Vagina (tissue), 2 donors: Measurements from ENCODE around the gene PLCB3. TPM values are rescaled to one million over a fixed set of nuclear protein-coding genes. Genes with fewer than 3 reads are reported as not detected.

ENCODE experiments used
- DNase-seq, 2 donors: peaks; one replicate each; pipeline ENCODE4 v3.0.0-alpha.2; 2017; ENCODE audit errors: extremely low spot score in 2 of 2
- H3K27ac ChIP-seq: fragments of 200-600 bp; sonication (generic); one replicate; pipeline ENCODE4 v1.5.1; 2019
- H3K27me3 ChIP-seq: fragments of 200-600 bp; sonication (generic); one replicate; pipeline ENCODE4 v1.5.1; 2019
- H3K36me3 ChIP-seq, 2 donors: fragments of 200-600 bp; sonication (generic); one replicate each; pipeline ENCODE4 v1.5.1; 2017 to 2019
- H3K4me1 ChIP-seq: fragments of 200-600 bp; sonication (generic); one replicate; pipeline ENCODE4 v1.5.1; 2019
- H3K4me3 ChIP-seq, 2 donors: fragments of 200-600 bp; sonication (generic); 1 replicate in 1 of 2; 2 replicates in 1 of 2; pipeline ENCODE4 v1.5.1; 2016 to 2019
- H3K9me3 ChIP-seq: fragments of 200-600 bp; sonication (generic); one replicate; pipeline ENCODE4 v1.5.1; 2019
- POLR2A ChIP-seq, 2 donors: fragments of 450-650 bp; IDR thresholded peaks; one replicate each; pipeline ENCODE4 v1.6.1; 2017; ENCODE audit warnings: antibody characterized with exemption in 2 of 2, mild to moderate bottlenecking in 2 of 2, moderate library complexity in 2 of 2
- POLR2AphosphoS5 ChIP-seq, 2 donors: sonication (generic); formaldehyde crosslinking; IDR thresholded peaks; one replicate each; pipeline ENCODE4 v1.9.0; 2017; ENCODE audit warnings: antibody characterized with exemption in 2 of 2, mild to moderate bottlenecking in 2 of 2, low read depth in 1 of 2; ENCODE audit not compliant: insufficient read depth in 1 of 2
- intact Hi-C: fragments of 100-400 bp; cut with DNase I; formaldehyde crosslinking; loops from one replicate; pipeline ENCODE4 v1.15.1; 2023
- total RNA-seq: library from RNA; depleted of rRNA; stranded (reverse); fragments of >200 nt; gene quantifications from one replicate; pipeline ENCODE4 v1.2.3, GENCODE V29; 2016
- TF ChIP-seq, protein P1 (sequence below), 3 experiments: fragments of 450-650 bp in 2 of 3; fragments of 200-600 bp in 1 of 3; sonication (generic) in 1 of 3; IDR thresholded peaks; one replicate each; pipeline ENCODE4 v1.5.1; 2017 to 2019; ENCODE audit warnings: antibody characterized with exemption in 3 of 3, mild to moderate bottlenecking in 2 of 3, moderate library complexity in 2 of 3

The PLCB3 gene
- total RNA-seq, 1 donor from 2014 or later, result 33.1 TPM

DNA sequence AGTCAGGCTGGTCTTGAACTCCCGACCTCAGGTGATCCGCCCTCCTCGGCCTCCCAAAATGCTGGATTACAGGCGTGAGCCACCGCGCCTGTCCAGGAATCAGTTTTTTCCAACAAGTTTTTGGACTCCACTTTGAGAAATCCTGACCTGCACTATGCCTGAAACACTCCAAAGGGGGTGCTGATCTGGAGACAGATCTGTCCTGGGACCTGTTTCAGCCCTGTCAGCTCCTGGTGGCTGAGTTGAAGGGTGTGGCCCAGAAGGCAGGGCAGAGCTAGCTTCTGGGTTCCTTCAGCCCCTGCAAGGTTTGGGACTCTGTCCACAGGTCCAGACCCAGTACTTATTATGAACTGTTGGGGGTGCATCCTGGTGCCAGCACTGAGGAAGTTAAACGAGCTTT is 19.8 kb upstream of the PLCB3 start:
- DNase-seq, result no peak
- H3K27me3 ChIP-seq, result no peaks in the 10 kb centered on the region
- TF ChIP-seq, protein P1, sequence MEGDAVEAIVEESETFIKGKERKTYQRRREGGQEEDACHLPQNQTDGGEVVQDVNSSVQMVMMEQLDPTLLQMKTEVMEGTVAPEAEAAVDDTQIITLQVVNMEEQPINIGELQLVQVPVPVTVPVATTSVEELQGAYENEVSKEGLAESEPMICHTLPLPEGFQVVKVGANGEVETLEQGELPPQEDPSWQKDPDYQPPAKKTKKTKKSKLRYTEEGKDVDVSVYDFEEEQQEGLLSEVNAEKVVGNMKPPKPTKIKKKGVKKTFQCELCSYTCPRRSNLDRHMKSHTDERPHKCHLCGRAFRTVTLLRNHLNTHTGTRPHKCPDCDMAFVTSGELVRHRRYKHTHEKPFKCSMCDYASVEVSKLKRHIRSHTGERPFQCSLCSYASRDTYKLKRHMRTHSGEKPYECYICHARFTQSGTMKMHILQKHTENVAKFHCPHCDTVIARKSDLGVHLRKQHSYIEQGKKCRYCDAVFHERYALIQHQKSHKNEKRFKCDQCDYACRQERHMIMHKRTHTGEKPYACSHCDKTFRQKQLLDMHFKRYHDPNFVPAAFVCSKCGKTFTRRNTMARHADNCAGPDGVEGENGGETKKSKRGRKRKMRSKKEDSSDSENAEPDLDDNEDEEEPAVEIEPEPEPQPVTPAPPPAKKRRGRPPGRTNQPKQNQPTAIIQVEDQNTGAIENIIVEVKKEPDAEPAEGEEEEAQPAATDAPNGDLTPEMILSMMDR (IDR thresholded peaks at IDR 0.05), result no peak
- no peak for TF ChIP-seq POLR2A (IDR thresholded peaks at IDR 0.05)
- TF ChIP-seq POLR2AphosphoS5 (IDR thresholded peaks at IDR 0.05; ENCODE audit: insufficient read depth in 1 of 2, low read depth in 1 of 2), result no peak
- no peaks in the 10 kb centered on the region for H3K9me3 ChIP-seq
- peak overlapping the region in 1 of 2 donors; percentile 62 for H3K4me3 ChIP-seq
- intact Hi-C loops, result no loop called here
- H3K36me3 ChIP-seq, result no peaks in the 10 kb centered on the region
- no peak overlapping the region for H3K27ac ChIP-seq
- peaks cover 72% of the 10 kb centered on the region for H3K4me1 ChIP-seq

GRCh38 chr11:64232182-64232966 is 19.0 kb upstream of the PLCB3 start:
- Histone ChIP-seq H3K36me3 (peaks cover 0 to 4% of the 10 kb centered on the region in 2 donors), H3K27me3 (no peaks in the 10 kb centered on the region), H3K4me1 (peaks cover 67% of the 10 kb centered on the region), H3K27ac (no peak overlapping the region), H3K4me3 (no peak overlapping the region), H3K9me3 (no peaks in the 10 kb centered on the region)
- no peak for TF ChIP-seq POLR2AphosphoS5 (IDR thresholded peaks at IDR 0.05; ENCODE audit: insufficient read depth in 1 of 2, low read depth in 1 of 2)
- TF ChIP-seq POLR2A (IDR thresholded peaks at IDR 0.05), result no peak
- TF ChIP-seq, protein P1 (IDR thresholded peaks at IDR 0.05), result no peak
- DNase-seq, result no peak
- intact Hi-C loops, result no loop called here

- Histone ChIP-seq H3K27me3 (no peaks in the 10 kb centered on the region), H3K9me3 (no peaks in the 10 kb centered on the region), H3K27ac (no peak overlapping the region), H3K36me3 (peaks cover 0 to 9% of the 10 kb centered on the region in 2 donors), H3K4me1 (peaks cover 67% of the 10 kb centered on the region), H3K4me3 (no peak overlapping the region)
- intact Hi-C loops, result no loop called here
- DNase-seq, result no peak
- TF ChIP-seq POLR2AphosphoS5 (IDR thresholded peaks at IDR 0.05; ENCODE audit: insufficient read depth in 1 of 2, low read depth in 1 of 2) (no peak), POLR2A (IDR thresholded peaks at IDR 0.05) (no peak)
- TF ChIP-seq, protein P1 (IDR thresholded peaks at IDR 0.05), result no peak
Measured at GRCh38 chr11:64232967-64233315, 18.4 kb upstream of the PLCB3 start.

GRCh38 chr11:64233913-64234586 is 17.3 kb upstream of the PLCB3 start, which contains the start of gene VEGFB:
VEGFB (plus strand) TSS chr11:64234584; CDS start chr11:64234834, 250 bp downstream.
- peak in 1 of 2 donors; percentile 43 for TF ChIP-seq POLR2A (IDR thresholded peaks at IDR 0.05)
- TF ChIP-seq, protein P1 (IDR thresholded peaks at IDR 0.05), result no peak
- peak in 1 of 2 donors; percentile 88 for TF ChIP-seq POLR2AphosphoS5 (IDR thresholded peaks at IDR 0.05; ENCODE audit: insufficient read depth in 1 of 2, low read depth in 1 of 2)
- Histone ChIP-seq H3K36me3 (peaks cover 0 to 18% of the 10 kb centered on the region in 2 donors), H3K9me3 (no peaks in the 10 kb centered on the region), H3K4me3 (peak within 1 kb of the TSS; percentile 62 to 94), H3K4me1 (peaks cover 65% of the 10 kb centered on the region), H3K27me3 (no peaks in the 10 kb centered on the region), H3K27ac (peak within 1 kb of the TSS; percentile 94)
- intact Hi-C loops, result no loop called here
- no peak for DNase-seq
